Neural cell (in vitro differentiated cells): Measurements from ENCODE around the gene PTPN13. TPM values are rescaled to one million over a fixed set of nuclear protein-coding genes. Genes with fewer than 3 reads are reported as not detected.

Experiments
- H2AFZ ChIP-seq: fragments of 200-600, 300-800 bp; sonication (generic), shearing (Covaris generic); 2 replicates; pipeline ENCODE4 v1.6.0; 2014; ENCODE audit warnings: low read depth, mild to moderate bottlenecking, antibody characterized with exemption, low read length, moderate library complexity
- H3F3A ChIP-seq: fragments of 200-600 bp; shearing (Covaris generic); 2 replicates; pipeline ENCODE4 v1.6.1; 2016; ENCODE audit warnings: mild to moderate bottlenecking, moderate library complexity, mixed read lengths, antibody characterized with exemption, low read length; ENCODE audit not compliant: insufficient read depth, poor library complexity, severe bottlenecking
- H3K27ac ChIP-seq: fragments of 200-600, 300-800 bp; sonication (generic), shearing (Covaris generic); 2 replicates; pipeline ENCODE4 v1.5.1; 2014; ENCODE audit warnings: mild to moderate bottlenecking, low read length, moderate library complexity
- H3K27me3 ChIP-seq: fragments of 300-800, 200-600 bp; sonication (generic), shearing (Covaris generic); 2 replicates; pipeline ENCODE4 v1.6.0; 2014; ENCODE audit warnings: mild to moderate bottlenecking, low read depth, low read length, moderate library complexity; ENCODE audit not compliant: insufficient read depth
- H3K36me3 ChIP-seq: fragments of 300-800, 200-600 bp; sonication (generic), shearing (Covaris generic); 2 replicates; pipeline ENCODE4 v1.5.1; 2014; ENCODE audit warnings: mild to moderate bottlenecking, antibody characterized with exemption, low read length, moderate library complexity; ENCODE audit not compliant: insufficient read depth
- H3K4me2 ChIP-seq: fragments of 300-800, 200-600 bp; sonication (generic), shearing (Covaris generic); 2 replicates; pipeline ENCODE4 v1.6.0; 2014; ENCODE audit warnings: mild to moderate bottlenecking, low read length
- H3K4me3 ChIP-seq: fragments of 300-800, 200-600 bp; sonication (generic), shearing (Covaris generic); 2 replicates; pipeline ENCODE4 v1.5.1; 2014; ENCODE audit warnings: mild to moderate bottlenecking, low read length, moderate library complexity
- H3K79me2 ChIP-seq: fragments of 200-600 bp; shearing (Covaris generic); replicated peaks from 2 replicates; pipeline ENCODE4 v1.6.0; 2014; ENCODE audit warnings: mild to moderate bottlenecking, low read length, moderate library complexity; ENCODE audit not compliant: insufficient read depth
- H3K9ac ChIP-seq: fragments of 300-800, 200-600 bp; sonication (generic), shearing (Covaris generic); 2 replicates; pipeline ENCODE4 v1.6.1; 2016; ENCODE audit warnings: mild to moderate bottlenecking, low read length, mixed read lengths
- H3K9me2 ChIP-seq: fragments of 200-600 bp; shearing (Covaris generic); 2 replicates; pipeline ENCODE4 v1.6.1; 2016; ENCODE audit warnings: mild to moderate bottlenecking, low read length, mixed read lengths; ENCODE audit not compliant: insufficient read depth
- H3K9me3 ChIP-seq: fragments of 200-600, 300-800 bp; sonication (generic), shearing (Covaris generic); 2 replicates; pipeline ENCODE4 v1.6.1; 2016; ENCODE audit warnings: mild to moderate bottlenecking, mixed run types, low read length, moderate library complexity, mixed read lengths
- H4K20me1 ChIP-seq: fragments of 200-600 bp; shearing (Covaris generic); 2 replicates; pipeline ENCODE4 v1.6.1; 2016; ENCODE audit warnings: mild to moderate bottlenecking, mixed run types; ENCODE audit not compliant: insufficient read depth
- CTCF ChIP-seq: fragments of 450-650 bp; IDR thresholded peaks from 2 replicates; pipeline ENCODE4 v1.5.1; 2014; ENCODE audit warnings: antibody characterized with exemption, mild to moderate bottlenecking, moderate library complexity; ENCODE audit not compliant: poor library complexity, severe bottlenecking
- EP300 ChIP-seq: fragments of 450-650 bp; conservative IDR thresholded peaks from 2 replicates; pipeline ENCODE4 v1.6.1; 2014; ENCODE audit warnings: antibody characterized with exemption, mild to moderate bottlenecking, moderate library complexity; ENCODE audit not compliant: poor library complexity, severe bottlenecking
- MXI1 ChIP-seq: fragments of 450-650 bp; conservative IDR thresholded peaks from 2 replicates; pipeline ENCODE4 v1.6.1; 2014; ENCODE audit warnings: antibody characterized with exemption, mild to moderate bottlenecking; ENCODE audit not compliant: poor library complexity, severe bottlenecking
- POLR2AphosphoS5 ChIP-seq: IDR thresholded peaks from 2 replicates; pipeline ENCODE4 v1.6.1; 2012
- RAD21 ChIP-seq: fragments of 450-650 bp; conservative IDR thresholded peaks from 2 replicates; pipeline ENCODE4 v1.6.1; 2014; ENCODE audit warnings: antibody characterized with exemption, mild to moderate bottlenecking, moderate library complexity
- REST ChIP-seq: IDR thresholded peaks from 2 replicates; pipeline ENCODE4 v1.6.1; 2012; ENCODE audit warnings: borderline replicate concordance
- SMC3 ChIP-seq: fragments of 450-650 bp; conservative IDR thresholded peaks from 2 replicates; pipeline ENCODE4 v1.6.1; 2014; ENCODE audit warnings: antibody characterized with exemption, mild to moderate bottlenecking, moderate library complexity; ENCODE audit not compliant: poor library complexity
- TAF1 ChIP-seq: IDR thresholded peaks from 2 replicates; pipeline ENCODE4 v1.6.1; 2012; ENCODE audit warnings: low read depth
- polyA plus RNA-seq: library from polyadenylated mRNA; depleted of rRNA; stranded (reverse); fragments of >200 nt; gene quantifications from 2 replicates; pipeline ENCODE4 v1.2.3, GENCODE V29; 2014

Gene PTPN13
- polyA plus RNA-seq, 1 donor from 2014 or later = 4.7 TPM

GRCh38 chr4:86833615-86834014 is 239.5 kb downstream of the PTPN13 start:
- no peak overlapping the region for H3K4me3 ChIP-seq

GRCh38 chr4:86834901-86835300 is 240.8 kb downstream of the PTPN13 start:
- no peak overlapping the region for H3K4me3 ChIP-seq
- no peaks in the 10 kb centered on the region for H4K20me1 ChIP-seq
- H2AFZ ChIP-seq = no peak overlapping the region
- no peaks in the 10 kb centered on the region for H3K9me3 ChIP-seq
- no peak overlapping the region for H3K9ac ChIP-seq
- H3K36me3 ChIP-seq = no peaks in the 10 kb centered on the region
- H3K4me2 ChIP-seq = no peak overlapping the region
- H3F3A ChIP-seq = no peaks in the 10 kb centered on the region
- H3K79me2 ChIP-seq = no peaks in the 10 kb centered on the region
- no peaks in the 10 kb centered on the region for H3K9me2 ChIP-seq
- H3K27me3 ChIP-seq = no peaks in the 10 kb centered on the region
- H3K27ac ChIP-seq = no peak overlapping the region
- no peak for TF ChIP-seq TAF1
- TF ChIP-seq REST = no peak
- no peak for TF ChIP-seq POLR2AphosphoS5
- no peak for TF ChIP-seq MXI1
- TF ChIP-seq SMC3 = no peak
- no peak for TF ChIP-seq CTCF
- TF ChIP-seq EP300 = no peak
- TF ChIP-seq RAD21 = no peak

More at GRCh38 chr4:86833615-86834014, 239.5 kb downstream of the PTPN13 start:
- H3K27ac ChIP-seq = no peak overlapping the region
- no peaks in the 10 kb centered on the region for H3K27me3 ChIP-seq
- no peak overlapping the region for H3K9ac ChIP-seq
- no peaks in the 10 kb centered on the region for H3K9me2 ChIP-seq
- H4K20me1 ChIP-seq = no peaks in the 10 kb centered on the region
- H3K4me2 ChIP-seq = no peak overlapping the region
- no peaks in the 10 kb centered on the region for H3F3A ChIP-seq
- no peaks in the 10 kb centered on the region for H3K79me2 ChIP-seq
- H2AFZ ChIP-seq = no peak overlapping the region
- H3K9me3 ChIP-seq = no peaks in the 10 kb centered on the region
- TF ChIP-seq MXI1 (no peak), RAD21 (no peak), CTCF (no peak), REST (no peak)
- H3K36me3 ChIP-seq = no peaks in the 10 kb centered on the region
